Measurements from ENCODE around the gene DPY19L3. TPM values are rescaled to one million over a fixed set of nuclear protein-coding genes. Genes with fewer than 3 reads are reported as not detected.

Gene DPY19L3, protein sequence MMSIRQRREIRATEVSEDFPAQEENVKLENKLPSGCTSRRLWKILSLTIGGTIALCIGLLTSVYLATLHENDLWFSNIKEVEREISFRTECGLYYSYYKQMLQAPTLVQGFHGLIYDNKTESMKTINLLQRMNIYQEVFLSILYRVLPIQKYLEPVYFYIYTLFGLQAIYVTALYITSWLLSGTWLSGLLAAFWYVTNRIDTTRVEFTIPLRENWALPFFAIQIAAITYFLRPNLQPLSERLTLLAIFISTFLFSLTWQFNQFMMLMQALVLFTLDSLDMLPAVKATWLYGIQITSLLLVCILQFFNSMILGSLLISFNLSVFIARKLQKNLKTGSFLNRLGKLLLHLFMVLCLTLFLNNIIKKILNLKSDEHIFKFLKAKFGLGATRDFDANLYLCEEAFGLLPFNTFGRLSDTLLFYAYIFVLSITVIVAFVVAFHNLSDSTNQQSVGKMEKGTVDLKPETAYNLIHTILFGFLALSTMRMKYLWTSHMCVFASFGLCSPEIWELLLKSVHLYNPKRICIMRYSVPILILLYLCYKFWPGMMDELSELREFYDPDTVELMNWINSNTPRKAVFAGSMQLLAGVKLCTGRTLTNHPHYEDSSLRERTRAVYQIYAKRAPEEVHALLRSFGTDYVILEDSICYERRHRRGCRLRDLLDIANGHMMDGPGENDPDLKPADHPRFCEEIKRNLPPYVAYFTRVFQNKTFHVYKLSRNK
- total RNA-seq (2022; extraction: Qiagen RNA extraction; ENCODE audit: low read depth) = 9.6 to 17.9 TPM (median 12.1 TPM) in 5 replicates

DNA sequence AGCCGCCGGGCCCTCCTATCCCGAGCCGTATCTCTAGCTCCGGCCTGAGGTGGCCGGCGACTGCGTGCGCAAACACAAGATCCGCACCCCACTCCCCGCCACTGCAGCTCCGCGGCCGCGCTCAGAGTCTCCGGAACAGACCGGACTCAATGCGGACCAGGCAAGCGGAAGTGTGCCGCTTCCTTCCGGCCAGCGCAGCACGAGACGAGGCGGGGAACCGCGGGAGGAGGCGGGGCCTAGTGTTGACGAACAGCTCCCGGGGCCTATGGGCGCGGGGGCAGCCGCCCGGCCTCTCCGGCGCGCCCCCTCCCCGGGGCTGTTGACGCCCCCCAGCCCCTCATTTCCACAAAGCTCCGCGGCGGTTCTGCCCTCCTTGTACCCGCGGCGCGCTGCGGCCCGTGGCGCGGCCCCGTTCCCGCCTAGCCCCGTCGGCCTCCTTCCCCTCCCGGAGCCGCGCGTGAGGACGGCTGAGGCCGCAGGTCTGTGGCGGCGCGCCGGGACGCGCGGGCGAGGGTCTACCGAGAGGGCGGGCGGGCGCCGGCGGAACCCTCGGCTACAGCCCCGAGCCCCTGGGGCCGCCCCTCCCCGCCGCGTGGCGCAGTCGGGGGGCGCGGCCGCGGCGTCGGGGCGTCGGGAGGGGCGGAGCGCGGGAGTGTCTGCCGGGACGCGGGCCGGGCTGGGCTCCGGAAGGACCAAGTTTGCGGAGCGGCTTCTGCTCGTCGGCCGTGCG lies at the start of gene DPY19L3:
TSS of gene DPY19L3 (plus strand) at position 340 of the 730 bp plus-strand sequence. CDS start 2,484 bp downstream, outside the sequence.

Other genes with a start within 250 kb of the DPY19L3 start
- 11.5 to 20.6 TPM (median 17.3 TPM) in 5 replicates for gene ZNF507, start 60.2 kb upstream of the DPY19L3 start, total RNA-seq (2022; extraction: Qiagen RNA extraction; ENCODE audit: low read depth)
- 432 to 485 TPM (median 447 TPM) in 5 replicates for gene PDCD5, start 175.4 kb downstream of the DPY19L3 start, total RNA-seq (2022; extraction: Qiagen RNA extraction; ENCODE audit: low read depth)